GM13977 (cell line): Measurements from ENCODE around the gene TMIGD3.

ENCODE experiments used
- DNase-seq: peaks from one replicate; pipeline ENCODE4 v3.0.0; 2012; ENCODE audit warnings: low spot score
- in situ Hi-C: fragments of 300-500 bp; cut with MboI; formaldehyde crosslinking; loops from one replicate; pipeline ENCODE4 v1.12.0; 2022; ENCODE audit warnings: low sequenced_read_pairs, low pct_unique_long_range_greater_than_20kb, mixed read lengths, inconsistent platforms; ENCODE audit not compliant: unreplicated experiment
- TF ChIP-seq, protein P1 (sequence below): IDR thresholded peaks from 2 replicates; pipeline ENCODE4 v1.5.1; 2012; ENCODE audit warnings: mild to moderate bottlenecking, control low read depth; ENCODE audit not compliant: insufficient read depth; ENCODE audit errors: extremely low read depth, missing control alignments

Gene TMIGD3

DNA sequence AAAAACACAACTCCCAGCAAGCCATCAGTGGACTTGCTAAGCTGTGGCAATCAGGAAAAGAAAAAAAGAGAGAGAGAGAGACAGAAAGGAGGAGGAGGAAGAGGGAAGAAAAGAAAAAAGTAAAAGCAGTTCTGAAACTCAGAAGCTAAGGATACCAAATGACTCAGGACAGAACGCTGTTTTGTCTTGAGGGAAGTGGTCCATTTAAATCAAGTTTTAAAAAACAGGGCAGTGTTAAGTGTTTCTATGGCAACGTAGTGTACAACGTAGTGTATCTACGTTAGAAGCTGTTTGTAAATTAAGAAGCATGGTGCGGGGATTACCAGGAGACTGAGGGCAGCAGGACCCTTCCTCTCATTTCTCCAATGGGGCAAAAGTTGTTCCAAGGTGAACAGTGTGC is 5.8 kb downstream of the TMIGD3 start:
- DNase-seq = no peak
- in situ Hi-C loops = loop anchor here (10.0 kb wide), 1 partner anchor 267 kb away; no protein-coding TSS in a partner anchor
- TF ChIP-seq, protein P1, sequence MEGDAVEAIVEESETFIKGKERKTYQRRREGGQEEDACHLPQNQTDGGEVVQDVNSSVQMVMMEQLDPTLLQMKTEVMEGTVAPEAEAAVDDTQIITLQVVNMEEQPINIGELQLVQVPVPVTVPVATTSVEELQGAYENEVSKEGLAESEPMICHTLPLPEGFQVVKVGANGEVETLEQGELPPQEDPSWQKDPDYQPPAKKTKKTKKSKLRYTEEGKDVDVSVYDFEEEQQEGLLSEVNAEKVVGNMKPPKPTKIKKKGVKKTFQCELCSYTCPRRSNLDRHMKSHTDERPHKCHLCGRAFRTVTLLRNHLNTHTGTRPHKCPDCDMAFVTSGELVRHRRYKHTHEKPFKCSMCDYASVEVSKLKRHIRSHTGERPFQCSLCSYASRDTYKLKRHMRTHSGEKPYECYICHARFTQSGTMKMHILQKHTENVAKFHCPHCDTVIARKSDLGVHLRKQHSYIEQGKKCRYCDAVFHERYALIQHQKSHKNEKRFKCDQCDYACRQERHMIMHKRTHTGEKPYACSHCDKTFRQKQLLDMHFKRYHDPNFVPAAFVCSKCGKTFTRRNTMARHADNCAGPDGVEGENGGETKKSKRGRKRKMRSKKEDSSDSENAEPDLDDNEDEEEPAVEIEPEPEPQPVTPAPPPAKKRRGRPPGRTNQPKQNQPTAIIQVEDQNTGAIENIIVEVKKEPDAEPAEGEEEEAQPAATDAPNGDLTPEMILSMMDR = no peak

DNA sequence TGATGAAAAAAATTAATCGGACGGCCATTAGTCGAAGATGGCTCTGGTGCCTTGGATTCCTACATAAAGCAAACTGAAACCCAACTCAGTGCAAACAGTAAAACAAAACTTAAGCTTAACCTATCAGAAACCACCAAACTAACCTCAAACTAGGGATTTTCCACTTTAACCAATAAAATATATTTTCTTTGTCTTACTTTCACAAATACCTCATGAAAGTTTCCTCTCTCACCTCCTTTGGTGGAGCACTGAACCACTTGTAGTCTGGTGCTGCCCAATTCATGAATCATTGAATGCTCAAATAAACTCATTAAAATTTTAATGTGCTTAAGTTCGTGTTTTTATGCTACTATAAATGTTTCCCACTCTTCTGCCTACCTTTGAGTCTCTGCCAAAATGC is 7.0 kb downstream of the TMIGD3 start:
- TF ChIP-seq, protein P1 = no peak
- in situ Hi-C loops = loop anchor here (10.0 kb wide), 1 partner anchor 268 kb away; no protein-coding TSS in a partner anchor
- no peak for DNase-seq

DNA sequence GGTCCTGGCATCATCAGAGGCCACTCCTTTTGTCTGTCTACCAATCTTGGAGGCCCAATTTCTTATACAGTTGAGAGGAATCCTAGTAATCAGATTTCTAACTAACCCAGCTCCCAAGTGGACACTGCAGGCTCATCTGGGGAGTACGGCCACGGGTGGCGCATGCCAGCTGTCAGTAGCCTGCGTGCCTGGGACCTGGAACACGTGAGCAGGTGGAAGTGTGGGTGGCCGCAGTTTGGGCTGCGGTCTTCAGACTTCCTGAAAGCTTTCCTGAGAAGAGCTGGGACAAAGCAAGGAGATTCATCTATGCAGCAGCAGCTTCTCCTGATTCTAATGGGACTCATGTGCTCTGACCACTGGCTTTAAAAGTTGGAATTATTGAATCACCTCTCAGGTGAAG is 12.4 kb downstream of the TMIGD3 start:
- DNase-seq = no peak
- in situ Hi-C loops = loop anchor here (10.0 kb wide), 1 partner anchor 274 kb away; no protein-coding TSS in a partner anchor
- TF ChIP-seq, protein P1 = no peak

DNA sequence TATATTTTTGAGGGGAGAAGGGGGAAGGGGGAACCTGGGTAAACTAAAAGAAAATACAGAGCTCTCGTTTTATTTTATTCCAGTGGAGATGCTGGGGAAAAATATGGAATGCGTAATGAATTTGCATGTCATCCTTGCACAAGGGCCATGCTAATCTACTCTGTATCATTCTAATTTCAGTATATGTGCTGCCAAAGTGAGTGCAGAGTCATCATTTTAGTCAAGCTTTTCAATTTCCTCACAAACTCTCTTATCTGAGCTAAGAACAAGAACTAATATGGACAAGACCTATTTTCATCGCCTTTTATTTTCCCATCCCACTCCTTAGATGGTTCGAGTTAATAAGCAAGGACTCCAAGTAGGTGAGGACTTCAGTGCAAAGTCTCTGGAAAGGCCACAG is 13.2 kb downstream of the TMIGD3 start:
- no peak for DNase-seq
- in situ Hi-C loops = loop anchor here (10.0 kb wide), 1 partner anchor 275 kb away; no protein-coding TSS in a partner anchor
- TF ChIP-seq, protein P1 = no peak

DNA sequence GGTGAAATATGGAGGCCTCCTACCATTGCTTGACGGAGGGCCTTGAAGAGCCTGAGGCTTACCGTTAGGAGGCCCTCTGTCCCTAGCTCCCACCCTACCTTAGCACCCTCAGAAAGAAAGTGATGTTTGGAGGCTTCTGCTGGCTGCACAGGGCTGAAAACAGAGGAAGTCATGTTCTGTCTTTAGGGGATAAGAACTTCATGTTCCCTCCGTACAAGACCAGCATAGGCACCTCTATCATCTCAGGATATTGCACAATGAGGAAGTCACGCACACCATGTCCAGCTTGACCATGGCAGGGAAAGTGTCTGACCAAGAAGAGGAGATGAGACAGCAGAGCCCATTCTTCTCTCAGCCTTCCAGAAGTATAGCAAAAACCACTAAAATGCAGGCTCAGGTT is 13.8 kb downstream of the TMIGD3 start:
- no peak for DNase-seq
- TF ChIP-seq, protein P1 = no peak
- in situ Hi-C loops = loop anchor here (10.0 kb wide), 1 partner anchor 275 kb away; no protein-coding TSS in a partner anchor

- TF ChIP-seq, protein P1 = no peak
- in situ Hi-C loops = no loop called here
- no peak for DNase-seq
Measured at GRCh38 chr1:111488669-111489068, 14.8 kb downstream of the TMIGD3 start.
